Esophagus squamous epithelium (tissue), 4 donors: Measurements from ENCODE around the gene RNF115.

Experiments used
- POLR2A ChIP-seq, 4 donors: fragments of 450-650 bp; IDR thresholded peaks; one replicate each; pipeline ENCODE4 v1.6.1; 2017; ENCODE audit warnings: antibody characterized with exemption in 4 of 4, mild to moderate bottlenecking in 4 of 4, moderate library complexity in 3 of 4
- TF ChIP-seq, protein P1 (sequence below), 6 experiments: fragments of 450-650 bp in 4 of 6; fragments of 200-600 bp in 2 of 6; sonication (generic) in 2 of 6; IDR thresholded peaks; one replicate each; pipeline ENCODE4 v1.5.1; 2016 to 2019; ENCODE audit warnings: antibody characterized with exemption in 6 of 6, mild to moderate bottlenecking in 4 of 6, moderate library complexity in 4 of 6

GRCh38 chr1:145863282-145864018 is 39.6 kb upstream of the RNF115 start:
- TF ChIP-seq, protein P1, sequence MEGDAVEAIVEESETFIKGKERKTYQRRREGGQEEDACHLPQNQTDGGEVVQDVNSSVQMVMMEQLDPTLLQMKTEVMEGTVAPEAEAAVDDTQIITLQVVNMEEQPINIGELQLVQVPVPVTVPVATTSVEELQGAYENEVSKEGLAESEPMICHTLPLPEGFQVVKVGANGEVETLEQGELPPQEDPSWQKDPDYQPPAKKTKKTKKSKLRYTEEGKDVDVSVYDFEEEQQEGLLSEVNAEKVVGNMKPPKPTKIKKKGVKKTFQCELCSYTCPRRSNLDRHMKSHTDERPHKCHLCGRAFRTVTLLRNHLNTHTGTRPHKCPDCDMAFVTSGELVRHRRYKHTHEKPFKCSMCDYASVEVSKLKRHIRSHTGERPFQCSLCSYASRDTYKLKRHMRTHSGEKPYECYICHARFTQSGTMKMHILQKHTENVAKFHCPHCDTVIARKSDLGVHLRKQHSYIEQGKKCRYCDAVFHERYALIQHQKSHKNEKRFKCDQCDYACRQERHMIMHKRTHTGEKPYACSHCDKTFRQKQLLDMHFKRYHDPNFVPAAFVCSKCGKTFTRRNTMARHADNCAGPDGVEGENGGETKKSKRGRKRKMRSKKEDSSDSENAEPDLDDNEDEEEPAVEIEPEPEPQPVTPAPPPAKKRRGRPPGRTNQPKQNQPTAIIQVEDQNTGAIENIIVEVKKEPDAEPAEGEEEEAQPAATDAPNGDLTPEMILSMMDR (IDR thresholded peaks at IDR 0.05): no peak
- TF ChIP-seq POLR2A (IDR thresholded peaks at IDR 0.05): no peak
